ENCODE data around the gene NFIA. TPM values are rescaled to one million over a fixed set of nuclear protein-coding genes. Genes with fewer than 3 reads are reported as not detected.
A peak's percentile ranks its signal among the peaks of the same experiment; 100 is the strongest.

The NFIA gene
- total and polyA plus RNA-seq, 9 of the 15 experiments (the other 6 are each of a cell fraction or from before 2014, with no cell fraction given), result 5.3 to 24.9 (median 9.8) TPM

DNA sequence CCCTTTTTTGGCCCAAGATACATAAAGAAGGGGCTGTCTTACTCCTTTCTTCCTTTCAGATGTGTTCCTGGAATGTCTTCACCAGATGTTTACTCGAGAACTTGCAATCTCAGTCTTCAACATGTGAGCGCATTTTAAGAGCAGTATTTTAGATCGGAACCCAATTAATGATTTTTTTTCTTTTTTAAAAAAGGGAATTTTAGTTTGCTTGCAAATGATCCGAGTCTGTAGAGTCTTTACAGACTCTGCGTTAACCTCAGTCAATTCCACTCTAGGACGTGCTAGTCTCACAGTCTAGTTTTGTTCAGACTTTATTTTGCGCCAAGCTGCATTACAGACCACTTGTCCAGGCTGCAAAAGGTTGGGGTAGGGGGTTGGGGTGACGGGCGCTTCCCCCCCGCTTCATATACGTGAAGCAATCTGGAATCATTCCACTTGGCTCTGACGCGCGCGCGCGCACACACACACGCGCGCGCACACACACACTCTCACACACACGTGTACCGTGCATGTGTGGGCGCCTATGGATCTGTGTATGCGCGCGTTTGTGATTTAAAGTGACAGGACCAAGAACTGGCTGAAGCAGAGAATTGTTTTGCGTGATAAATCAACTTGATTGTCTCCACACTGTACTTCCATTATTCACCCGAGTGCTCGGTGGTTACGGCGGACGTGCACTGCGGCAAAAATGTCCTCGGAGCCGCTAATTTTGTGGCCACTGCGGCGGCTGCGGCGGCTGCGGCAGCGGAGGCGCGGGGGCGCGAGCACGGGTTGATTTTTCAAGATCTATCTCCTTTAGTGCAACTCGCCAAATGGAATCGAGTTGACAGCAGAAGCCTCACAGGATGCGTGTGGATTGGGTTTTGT lies 25.6 kb upstream of the NFIA start (continued):
- no peak for TF ChIP-seq ZNF197 (CRISPR knock-in tag; IDR thresholded peaks at IDR 0.05; ENCODE audit: low read depth)
- no peak for TF ChIP-seq FOXA1 (IDR thresholded peaks at IDR 0.05; ENCODE audit: borderline replicate concordance)
- no peak for TF ChIP-seq MCM3 (IDR thresholded peaks at IDR 0.05)
- TF ChIP-seq, protein P1, sequence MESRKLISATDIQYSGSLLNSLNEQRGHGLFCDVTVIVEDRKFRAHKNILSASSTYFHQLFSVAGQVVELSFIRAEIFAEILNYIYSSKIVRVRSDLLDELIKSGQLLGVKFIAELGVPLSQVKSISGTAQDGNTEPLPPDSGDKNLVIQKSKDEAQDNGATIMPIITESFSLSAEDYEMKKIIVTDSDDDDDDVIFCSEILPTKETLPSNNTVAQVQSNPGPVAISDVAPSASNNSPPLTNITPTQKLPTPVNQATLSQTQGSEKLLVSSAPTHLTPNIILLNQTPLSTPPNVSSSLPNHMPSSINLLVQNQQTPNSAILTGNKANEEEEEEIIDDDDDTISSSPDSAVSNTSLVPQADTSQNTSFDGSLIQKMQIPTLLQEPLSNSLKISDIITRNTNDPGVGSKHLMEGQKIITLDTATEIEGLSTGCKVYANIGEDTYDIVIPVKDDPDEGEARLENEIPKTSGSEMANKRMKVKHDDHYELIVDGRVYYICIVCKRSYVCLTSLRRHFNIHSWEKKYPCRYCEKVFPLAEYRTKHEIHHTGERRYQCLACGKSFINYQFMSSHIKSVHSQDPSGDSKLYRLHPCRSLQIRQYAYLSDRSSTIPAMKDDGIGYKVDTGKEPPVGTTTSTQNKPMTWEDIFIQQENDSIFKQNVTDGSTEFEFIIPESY (CRISPR knock-in tag; IDR thresholded peaks at IDR 0.05), result peak; percentile 58
- no peak for TF ChIP-seq KDM4B (IDR thresholded peaks at IDR 0.05; ENCODE audit: borderline replicate concordance in 2 of 2, low read depth in 1 of 2)
- TF ChIP-seq MTA2 (IDR thresholded peaks at IDR 0.05; ENCODE audit: low read depth), result no peak
- TF ChIP-seq, protein P2, sequence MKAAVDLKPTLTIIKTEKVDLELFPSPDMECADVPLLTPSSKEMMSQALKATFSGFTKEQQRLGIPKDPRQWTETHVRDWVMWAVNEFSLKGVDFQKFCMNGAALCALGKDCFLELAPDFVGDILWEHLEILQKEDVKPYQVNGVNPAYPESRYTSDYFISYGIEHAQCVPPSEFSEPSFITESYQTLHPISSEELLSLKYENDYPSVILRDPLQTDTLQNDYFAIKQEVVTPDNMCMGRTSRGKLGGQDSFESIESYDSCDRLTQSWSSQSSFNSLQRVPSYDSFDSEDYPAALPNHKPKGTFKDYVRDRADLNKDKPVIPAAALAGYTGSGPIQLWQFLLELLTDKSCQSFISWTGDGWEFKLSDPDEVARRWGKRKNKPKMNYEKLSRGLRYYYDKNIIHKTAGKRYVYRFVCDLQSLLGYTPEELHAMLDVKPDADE (conservative IDR thresholded peaks at IDR 0.05; ENCODE audit: control insufficient read depth, low read depth, low read length), result no peak
- TF ChIP-seq TEAD2 (tag; IDR thresholded peaks at IDR 0.05), result no peak
- TF ChIP-seq OTX1 (CRISPR knock-in tag; IDR thresholded peaks at IDR 0.05), result no peak
- TF ChIP-seq EGR1 (conservative IDR thresholded peaks at IDR 0.05), result peak; percentile 83
- TF ChIP-seq, protein P3, sequence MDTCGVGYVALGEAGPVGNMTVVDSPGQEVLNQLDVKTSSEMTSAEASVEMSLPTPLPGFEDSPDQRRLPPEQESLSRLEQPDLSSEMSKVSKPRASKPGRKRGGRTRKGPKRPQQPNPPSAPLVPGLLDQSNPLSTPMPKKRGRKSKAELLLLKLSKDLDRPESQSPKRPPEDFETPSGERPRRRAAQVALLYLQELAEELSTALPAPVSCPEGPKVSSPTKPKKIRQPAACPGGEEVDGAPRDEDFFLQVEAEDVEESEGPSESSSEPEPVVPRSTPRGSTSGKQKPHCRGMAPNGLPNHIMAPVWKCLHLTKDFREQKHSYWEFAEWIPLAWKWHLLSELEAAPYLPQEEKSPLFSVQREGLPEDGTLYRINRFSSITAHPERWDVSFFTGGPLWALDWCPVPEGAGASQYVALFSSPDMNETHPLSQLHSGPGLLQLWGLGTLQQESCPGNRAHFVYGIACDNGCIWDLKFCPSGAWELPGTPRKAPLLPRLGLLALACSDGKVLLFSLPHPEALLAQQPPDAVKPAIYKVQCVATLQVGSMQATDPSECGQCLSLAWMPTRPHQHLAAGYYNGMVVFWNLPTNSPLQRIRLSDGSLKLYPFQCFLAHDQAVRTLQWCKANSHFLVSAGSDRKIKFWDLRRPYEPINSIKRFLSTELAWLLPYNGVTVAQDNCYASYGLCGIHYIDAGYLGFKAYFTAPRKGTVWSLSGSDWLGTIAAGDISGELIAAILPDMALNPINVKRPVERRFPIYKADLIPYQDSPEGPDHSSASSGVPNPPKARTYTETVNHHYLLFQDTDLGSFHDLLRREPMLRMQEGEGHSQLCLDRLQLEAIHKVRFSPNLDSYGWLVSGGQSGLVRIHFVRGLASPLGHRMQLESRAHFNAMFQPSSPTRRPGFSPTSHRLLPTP (IDR thresholded peaks at IDR 0.05; ENCODE audit: borderline replicate concordance, extremely low read depth, insufficient read length), result no peak
- TF ChIP-seq, protein P4, sequence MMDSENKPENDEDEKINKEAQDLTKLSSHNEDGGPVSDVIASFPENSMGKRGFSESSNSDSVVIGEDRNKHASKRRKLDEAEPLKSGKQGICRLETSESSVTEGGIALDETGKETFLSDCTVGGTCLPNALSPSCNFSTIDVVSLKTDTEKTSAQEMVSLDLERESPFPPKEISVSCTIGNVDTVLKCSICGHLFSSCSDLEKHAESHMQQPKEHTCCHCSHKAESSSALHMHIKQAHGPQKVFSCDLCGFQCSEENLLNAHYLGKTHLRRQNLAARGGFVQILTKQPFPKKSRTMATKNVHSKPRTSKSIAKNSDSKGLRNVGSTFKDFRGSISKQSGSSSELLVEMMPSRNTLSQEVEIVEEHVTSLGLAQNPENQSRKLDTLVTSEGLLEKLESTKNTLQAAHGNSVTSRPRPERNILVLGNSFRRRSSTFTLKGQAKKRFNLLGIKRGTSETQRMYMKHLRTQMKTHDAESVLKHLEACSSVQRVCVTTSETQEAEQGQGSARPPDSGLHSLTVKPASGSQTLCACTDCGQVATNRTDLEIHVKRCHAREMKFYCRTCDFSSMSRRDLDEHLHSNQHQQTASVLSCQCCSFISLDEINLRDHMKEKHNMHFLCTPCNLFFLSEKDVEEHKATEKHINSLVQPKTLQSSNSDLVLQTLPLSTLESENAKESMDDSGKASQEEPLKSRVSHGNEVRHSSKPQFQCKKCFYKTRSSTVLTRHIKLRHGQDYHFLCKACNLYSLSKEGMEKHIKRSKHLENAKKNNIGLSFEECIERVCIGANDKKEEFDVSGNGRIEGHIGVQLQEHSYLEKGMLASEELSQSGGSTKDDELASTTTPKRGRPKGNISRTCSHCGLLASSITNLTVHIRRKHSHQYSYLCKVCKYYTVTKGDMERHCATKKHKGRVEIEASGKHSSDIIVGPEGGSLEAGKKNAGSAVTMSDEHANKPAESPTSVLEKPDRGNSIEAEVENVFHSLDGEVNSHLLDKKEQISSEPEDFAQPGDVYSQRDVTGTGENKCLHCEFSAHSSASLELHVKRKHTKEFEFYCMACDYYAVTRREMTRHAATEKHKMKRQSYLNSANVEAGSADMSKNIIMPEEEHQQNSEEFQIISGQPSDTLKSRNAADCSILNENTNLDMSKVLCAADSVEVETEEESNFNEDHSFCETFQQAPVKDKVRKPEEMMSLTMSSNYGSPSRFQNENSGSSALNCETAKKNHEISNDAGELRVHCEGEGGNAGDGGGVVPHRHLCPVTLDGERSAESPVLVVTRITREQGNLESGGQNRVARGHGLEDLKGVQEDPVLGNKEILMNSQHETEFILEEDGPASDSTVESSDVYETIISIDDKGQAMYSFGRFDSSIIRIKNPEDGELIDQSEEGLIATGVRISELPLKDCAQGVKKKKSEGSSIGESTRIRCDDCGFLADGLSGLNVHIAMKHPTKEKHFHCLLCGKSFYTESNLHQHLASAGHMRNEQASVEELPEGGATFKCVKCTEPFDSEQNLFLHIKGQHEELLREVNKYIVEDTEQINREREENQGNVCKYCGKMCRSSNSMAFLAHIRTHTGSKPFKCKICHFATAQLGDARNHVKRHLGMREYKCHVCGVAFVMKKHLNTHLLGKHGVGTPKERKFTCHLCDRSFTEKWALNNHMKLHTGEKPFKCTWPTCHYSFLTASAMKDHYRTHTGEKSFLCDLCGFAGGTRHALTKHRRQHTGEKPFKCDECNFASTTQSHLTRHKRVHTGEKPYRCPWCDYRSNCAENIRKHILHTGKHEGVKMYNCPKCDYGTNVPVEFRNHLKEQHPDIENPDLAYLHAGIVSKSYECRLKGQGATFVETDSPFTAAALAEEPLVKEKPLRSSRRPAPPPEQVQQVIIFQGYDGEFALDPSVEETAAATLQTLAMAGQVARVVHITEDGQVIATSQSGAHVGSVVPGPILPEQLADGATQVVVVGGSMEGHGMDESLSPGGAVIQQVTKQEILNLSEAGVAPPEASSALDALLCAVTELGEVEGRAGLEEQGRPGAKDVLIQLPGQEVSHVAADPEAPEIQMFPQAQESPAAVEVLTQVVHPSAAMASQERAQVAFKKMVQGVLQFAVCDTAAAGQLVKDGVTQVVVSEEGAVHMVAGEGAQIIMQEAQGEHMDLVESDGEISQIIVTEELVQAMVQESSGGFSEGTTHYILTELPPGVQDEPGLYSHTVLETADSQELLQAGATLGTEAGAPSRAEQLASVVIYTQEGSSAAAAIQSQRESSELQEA (IDR thresholded peaks at IDR 0.05; ENCODE audit: low read depth), result no peak
